Measurements from ENCODE around the gene GAL3ST2.
A peak's percentile ranks its signal among the peaks of the same experiment; 100 is the strongest.
"Not testable (repeated sequence)": the region's sequence is repeated elsewhere in the genome, so short reads cannot be mapped to it uniquely, and the experiment has no call there.

Gene GAL3ST2

DNA sequence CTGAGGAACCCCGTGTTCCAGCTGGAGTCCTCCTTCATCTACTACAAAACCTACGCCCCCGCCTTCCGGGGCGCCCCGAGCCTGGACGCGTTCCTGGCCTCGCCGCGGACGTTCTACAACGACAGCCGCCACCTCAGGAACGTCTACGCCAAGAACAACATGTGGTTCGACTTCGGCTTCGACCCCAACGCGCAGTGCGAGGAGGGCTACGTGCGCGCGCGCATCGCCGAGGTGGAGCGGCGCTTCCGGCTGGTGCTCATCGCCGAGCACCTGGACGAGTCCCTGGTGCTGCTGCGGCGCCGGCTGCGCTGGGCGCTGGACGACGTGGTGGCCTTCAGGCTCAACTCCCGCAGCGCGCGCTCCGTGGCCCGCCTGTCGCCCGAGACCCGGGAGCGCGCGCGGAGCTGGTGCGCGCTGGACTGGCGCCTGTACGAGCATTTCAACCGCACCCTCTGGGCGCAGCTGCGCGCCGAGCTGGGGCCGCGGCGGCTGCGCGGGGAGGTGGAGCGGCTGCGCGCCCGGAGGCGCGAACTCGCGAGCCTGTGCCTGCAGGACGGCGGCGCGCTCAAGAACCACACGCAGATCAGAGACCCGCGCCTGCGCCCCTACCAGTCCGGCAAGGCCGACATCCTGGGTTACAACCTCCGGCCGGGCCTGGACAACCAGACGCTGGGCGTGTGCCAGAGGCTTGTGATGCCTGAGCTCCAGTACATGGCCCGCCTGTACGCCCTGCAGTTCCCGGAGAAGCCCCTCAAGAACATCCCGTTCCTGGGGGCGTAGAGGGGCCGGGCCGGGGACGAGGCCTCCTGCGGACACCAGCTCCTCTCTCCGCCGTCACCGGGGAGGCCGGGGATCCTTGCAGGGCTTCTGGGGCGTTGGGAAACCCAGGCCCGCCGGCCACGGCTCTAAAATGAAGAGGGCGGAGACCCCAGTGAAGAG, 27.0 kb downstream of the GAL3ST2 start:
- no peak for DNase-seq (ENCODE audit: low spot score)
- Histone ChIP-seq H3K4me3 (ENCODE audit: severe bottlenecking) (peak overlapping the region; percentile 28), H3K27ac (ENCODE audit: poor library complexity, severe bottlenecking) (no peak overlapping the region), H3K27me3 (ENCODE audit: insufficient read depth, poor library complexity, severe bottlenecking) (peaks cover 9% of the 10 kb centered on the region), H3K4me1 (ENCODE audit: insufficient read depth, poor library complexity, severe bottlenecking) (no peaks in the 10 kb centered on the region), H3K9me3 (ENCODE audit: severe bottlenecking) (no peaks in the 10 kb centered on the region), H3K36me3 (ENCODE audit: low read depth) (no peaks in the 10 kb centered on the region)
- TF ChIP-seq CTCF (IDR thresholded peaks at IDR 0.05; ENCODE audit: poor library complexity, severe bottlenecking): no peak
- ATAC-seq (ENCODE audit: low read depth): peak; percentile 69

GRCh38 chr2:241804326-241805229, 28.0 kb downstream of the GAL3ST2 start:
- H3K27me3 ChIP-seq (ENCODE audit: insufficient read depth, poor library complexity, severe bottlenecking): peaks cover 9% of the 10 kb centered on the region
- H3K4me3 ChIP-seq (ENCODE audit: severe bottlenecking): no peak overlapping the region
- no peaks in the 10 kb centered on the region for H3K4me1 ChIP-seq (ENCODE audit: insufficient read depth, poor library complexity, severe bottlenecking)
- H3K9me3 ChIP-seq (ENCODE audit: severe bottlenecking): no peaks in the 10 kb centered on the region
- DNase-seq (ENCODE audit: low spot score) (no peak), ATAC-seq (ENCODE audit: low read depth) (0 out of 3 replicates have a peak, but pooled peaks have one; percentile 4)
- no peaks in the 10 kb centered on the region for H3K36me3 ChIP-seq (ENCODE audit: low read depth)
- no peak for TF ChIP-seq CTCF (IDR thresholded peaks at IDR 0.05; ENCODE audit: poor library complexity, severe bottlenecking)
- H3K27ac ChIP-seq (ENCODE audit: poor library complexity, severe bottlenecking): no peak overlapping the region

DNA sequence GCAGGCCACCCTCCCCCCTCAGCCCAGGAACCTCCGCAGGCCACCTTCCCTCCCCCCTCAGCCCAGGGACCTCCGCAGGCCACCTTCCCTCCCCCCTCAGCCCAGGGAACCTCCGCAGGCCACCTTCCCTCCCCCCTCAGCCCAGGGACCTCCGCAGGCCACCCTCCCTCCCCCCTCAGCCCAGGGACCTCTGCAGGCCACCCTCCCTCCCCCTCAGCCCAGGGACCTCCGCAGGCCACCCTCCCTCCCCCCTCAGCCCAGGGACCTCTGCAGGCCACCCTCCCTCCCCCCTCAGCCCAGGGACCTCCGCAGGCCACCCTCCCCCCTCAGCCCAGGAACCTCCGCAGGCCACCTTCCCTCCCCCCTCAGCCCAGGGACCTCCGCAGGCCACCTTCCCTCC, 29.6 kb downstream of the GAL3ST2 start:
- ATAC-seq (ENCODE audit: low read depth); H3K4me1 ChIP-seq (ENCODE audit: insufficient read depth, poor library complexity, severe bottlenecking); H3K27ac ChIP-seq (ENCODE audit: poor library complexity, severe bottlenecking); H3K36me3 ChIP-seq (ENCODE audit: low read depth); H3K4me3 ChIP-seq (ENCODE audit: severe bottlenecking); H3K9me3 ChIP-seq (ENCODE audit: severe bottlenecking); DNase-seq (ENCODE audit: low spot score); H3K27me3 ChIP-seq (ENCODE audit: insufficient read depth, poor library complexity, severe bottlenecking): not testable (repeated sequence)

- Histone ChIP-seq H3K4me3 (ENCODE audit: severe bottlenecking) (no peak overlapping the region), H3K9me3 (ENCODE audit: severe bottlenecking) (no peaks in the 10 kb centered on the region), H3K4me1 (ENCODE audit: insufficient read depth, poor library complexity, severe bottlenecking) (no peaks in the 10 kb centered on the region), H3K36me3 (ENCODE audit: low read depth) (no peaks in the 10 kb centered on the region), H3K27ac (ENCODE audit: poor library complexity, severe bottlenecking) (no peak overlapping the region), H3K27me3 (ENCODE audit: insufficient read depth, poor library complexity, severe bottlenecking) (peaks cover 9% of the 10 kb centered on the region)
- DNase-seq (ENCODE audit: low spot score): no peak
- no peak for TF ChIP-seq CTCF (IDR thresholded peaks at IDR 0.05; ENCODE audit: poor library complexity, severe bottlenecking)
- no peak for ATAC-seq (ENCODE audit: low read depth)
Measured at GRCh38 chr2:241808051-241808720, 31.6 kb downstream of the GAL3ST2 start.
